Right renal cortex interstitium (tissue), 3 donors: ENCODE measurements around the gene MRPL48. TPM values are rescaled to one million over a fixed set of nuclear protein-coding genes. Genes with fewer than 3 reads are reported as not detected.
"Not testable (repeated sequence)": the region's sequence is repeated elsewhere in the genome, so short reads cannot be mapped to it uniquely, and the experiment has no call there.

ENCODE experiments used
- DNase-seq, 3 donors: peaks; one replicate each; pipeline ENCODE4 v3.0.0-alpha.2; 2013; ENCODE audit warnings: low read depth in 3 of 3, low spot score in 2 of 3
- polyA plus RNA-seq, 3 donors: library from polyadenylated mRNA; unstranded; fragments of 120-200 nt; gene quantifications; one replicate each; pipeline ENCODE4 v1.2.1, GENCODE V29; 2013; ENCODE audit not compliant: insufficient read length in 3 of 3

Gene MRPL48
- polyA plus RNA-seq, 3 donors = 73.3 to 75.1 (median 74.2) TPM

DNA sequence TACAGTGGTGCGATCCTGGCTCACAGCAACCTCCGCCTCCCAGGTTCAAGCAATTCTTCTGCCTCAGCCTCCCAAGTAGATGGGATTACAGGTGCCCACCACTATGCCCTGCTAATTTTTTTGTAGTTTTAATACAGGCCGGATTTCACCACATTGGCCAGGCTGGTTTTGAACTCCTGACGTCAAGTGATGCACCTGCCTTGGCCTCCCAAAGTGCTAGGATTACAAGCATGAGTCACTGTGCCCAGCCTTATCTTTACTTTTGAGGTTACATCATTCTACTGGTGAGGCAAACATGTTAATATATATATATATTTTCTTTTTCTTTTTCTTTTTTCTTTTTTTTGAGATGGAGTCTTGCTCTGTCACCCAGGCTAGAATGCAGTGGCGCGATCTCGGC, 16.9 kb upstream of the MRPL48 start:
- not testable (repeated sequence) for DNase-seq

DNA sequence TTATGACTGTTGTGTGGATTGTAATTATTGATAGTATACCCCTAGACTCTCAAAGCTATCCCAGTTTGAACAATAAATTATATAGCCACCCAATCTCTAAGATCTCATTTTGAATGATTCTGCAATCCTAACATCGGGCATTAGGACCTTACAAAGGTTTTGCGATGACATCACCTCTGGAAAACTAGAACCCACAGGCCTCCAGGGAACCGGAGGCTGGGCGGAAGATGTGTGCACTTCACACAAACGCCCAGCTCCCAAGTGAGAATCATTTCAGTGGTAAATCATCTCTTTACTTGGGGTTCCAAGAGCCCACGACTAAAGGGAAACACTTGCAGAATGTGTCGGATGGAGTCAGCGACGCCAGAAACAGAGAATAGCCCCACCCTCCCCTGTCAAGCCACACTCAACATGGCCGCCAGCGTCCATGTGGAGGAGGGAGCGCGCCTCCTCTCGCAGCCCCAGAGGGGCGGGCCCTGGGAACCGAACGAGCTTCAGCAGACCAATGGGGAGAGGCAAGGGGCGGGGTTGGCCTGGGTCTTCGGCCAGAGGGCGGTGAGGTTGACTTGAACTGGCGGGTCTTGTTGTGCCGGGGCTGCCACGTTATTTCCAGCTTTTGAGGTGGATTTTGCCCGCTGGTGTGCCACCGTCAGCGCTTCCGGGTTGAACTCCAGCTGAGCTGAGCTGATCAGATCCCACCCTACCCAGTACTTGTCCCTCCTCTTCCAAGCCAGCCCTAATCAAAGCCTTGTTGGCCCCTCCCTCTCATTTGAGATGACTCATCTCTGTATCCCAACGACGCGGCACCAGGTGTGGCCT, 8.4 kb upstream of the MRPL48 start:
- DNase-seq = peak; percentile 96 to 98 (median 96)

DNA sequence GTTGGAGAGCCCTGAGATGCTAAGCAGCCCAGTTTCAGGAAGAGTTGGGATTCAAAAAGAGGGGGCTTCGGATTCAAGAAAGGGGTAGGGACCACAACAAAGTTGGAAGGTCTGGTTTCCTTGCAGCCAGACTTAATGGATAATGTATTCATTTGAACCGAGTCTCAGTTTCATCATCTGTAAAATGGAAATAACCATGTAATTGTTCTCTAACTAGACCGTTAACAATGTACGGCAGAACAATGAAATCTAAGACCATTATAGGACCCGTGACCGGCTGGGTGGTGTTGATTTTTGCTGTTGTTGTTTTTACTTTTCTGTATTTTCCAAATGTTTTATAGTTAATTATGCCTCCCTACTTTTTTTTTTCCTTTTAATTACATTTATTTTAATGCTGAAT, 6.4 kb upstream of the MRPL48 start:
- DNase-seq = no peak

DNA sequence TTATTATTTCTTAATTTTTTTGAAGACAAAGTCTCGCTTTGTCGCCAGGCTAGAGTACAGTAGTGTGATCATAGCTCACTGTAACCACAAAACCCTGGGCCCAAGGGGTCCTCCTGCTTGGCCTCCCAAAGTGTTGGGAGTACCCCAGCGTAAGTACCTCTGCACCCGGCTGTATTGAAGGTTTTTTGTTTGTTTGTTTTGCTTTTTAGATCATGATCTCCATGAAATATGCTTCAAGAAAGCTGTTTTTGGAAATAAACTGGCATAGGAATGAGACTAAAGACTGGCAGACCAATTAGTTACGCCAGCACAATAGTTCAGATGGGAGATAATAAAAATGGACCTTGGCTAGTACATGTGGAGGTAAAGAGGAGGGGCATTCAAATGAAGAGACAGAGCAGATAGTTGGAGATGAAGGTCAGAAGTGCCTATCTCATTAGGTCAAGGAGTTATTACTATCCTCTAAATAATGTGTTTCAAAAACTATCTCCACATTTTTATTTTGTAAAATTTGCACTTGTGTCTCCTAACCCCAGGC, 4.1 kb upstream of the MRPL48 start:
- no peak for DNase-seq

DNA sequence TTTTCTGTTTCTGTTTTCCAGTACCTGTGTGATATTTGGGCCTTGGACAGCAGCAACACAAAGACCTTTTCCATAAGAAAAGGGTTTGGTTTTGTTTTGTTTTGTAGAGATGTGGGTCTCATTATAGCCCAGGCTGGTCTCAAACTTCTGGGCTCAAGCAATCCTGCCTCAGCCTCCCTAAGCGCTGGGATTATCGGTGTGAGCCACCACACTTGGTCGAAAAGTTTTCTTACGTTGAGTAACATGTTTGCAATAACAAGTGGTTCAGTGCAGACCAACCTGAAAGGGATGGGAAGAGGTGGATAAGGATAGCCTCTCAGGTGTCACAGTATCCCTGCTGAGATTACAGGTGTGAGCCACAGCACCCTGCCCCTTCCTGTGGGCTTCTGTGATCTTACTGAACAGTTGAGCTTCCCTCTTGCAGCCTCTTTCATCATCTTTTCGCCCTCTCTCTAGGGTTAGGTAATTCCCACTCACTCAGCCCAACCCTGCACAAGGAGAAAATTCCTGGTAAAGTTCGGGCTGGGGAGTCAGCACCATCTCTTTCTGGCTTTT, 3.5 kb upstream of the MRPL48 start:
- no peak for DNase-seq

DNA sequence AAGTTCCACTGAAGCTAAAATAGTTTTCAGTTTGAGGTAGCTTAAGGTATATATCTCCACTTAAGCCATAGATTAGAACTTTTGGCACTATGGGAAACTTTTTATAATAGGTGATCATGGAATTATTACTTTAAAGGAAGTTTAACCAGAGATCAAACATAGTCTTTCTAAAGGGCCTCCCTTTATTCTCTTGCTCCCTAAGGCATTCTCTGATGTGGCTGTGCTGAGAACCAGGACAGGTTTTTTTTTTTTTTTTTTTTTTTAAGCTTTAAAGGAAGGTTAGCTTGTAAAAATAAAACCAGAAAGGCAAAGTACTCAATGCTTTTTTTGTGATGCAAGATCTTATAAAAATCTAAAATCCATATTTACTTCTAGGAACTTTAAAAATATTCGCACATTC, 2.9 kb upstream of the MRPL48 start:
- no peak for DNase-seq

DNA sequence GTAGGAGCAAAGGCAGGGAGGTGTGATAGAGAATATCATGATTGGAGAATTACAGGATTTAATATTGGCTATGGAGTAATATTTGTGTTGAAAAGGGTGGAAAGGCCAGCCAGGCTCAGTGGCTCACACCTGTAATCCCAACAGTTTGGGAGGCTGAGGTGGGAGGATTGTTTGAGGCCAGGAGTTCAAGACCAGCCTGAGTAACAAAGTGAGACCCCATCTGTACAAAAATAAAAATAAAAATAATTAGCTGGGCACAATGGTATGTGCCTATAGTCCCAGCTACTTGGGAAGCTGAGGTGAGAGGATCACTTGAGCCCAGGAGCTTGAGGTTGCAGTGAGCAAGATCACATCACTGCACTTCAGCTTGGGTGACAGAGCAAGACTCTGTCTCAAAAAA, 2.2 kb upstream of the MRPL48 start:
- not testable (repeated sequence) for DNase-seq

DNA sequence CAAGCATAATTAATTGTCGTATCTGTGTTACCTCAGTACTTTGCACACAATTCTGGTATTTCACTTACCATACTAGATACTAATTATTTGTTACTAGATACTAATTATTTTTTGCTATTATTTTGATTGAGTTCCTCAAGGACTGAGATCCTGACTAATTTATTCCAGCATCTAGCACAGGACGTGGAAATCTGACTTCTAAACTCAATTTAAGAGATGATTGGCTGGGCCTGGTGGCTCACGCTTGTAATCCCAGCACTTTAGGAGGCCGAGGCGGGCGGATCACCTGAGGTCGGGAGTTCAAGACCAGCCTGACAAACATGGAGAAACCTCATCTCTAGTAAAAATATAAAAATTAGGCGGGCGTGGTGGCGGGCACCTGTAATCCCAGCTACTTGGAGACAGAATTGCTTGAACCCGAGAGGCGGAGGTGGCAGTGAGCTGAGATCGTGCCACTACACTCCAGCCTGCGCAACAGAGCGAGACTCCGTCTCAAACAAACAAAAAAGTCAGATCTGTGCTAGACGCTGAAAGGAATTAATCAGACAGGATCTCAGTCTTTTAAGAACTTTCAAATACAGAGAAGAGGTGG, 527 bp upstream of the MRPL48 start:
- no peak for DNase-seq

DNA sequence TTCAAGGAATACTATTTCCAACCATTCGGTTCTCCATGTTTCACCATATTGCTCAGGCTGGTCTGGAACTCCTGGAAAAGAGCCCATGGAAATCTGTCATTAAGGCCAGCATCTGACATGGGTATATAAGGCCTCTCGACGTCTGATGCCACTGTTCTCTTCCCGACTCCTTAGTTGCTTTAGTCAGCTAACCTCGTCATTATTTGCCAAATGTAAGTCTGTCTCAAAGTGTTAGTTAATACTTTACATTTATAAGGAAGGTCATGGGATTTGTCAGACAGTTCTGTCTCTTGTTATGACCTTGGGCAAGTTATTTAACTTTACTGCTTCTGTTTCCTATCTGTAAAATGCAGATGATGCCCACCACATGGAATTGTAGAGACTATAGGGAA, 1.6 kb downstream of the MRPL48 start:
- DNase-seq = no peak

DNA sequence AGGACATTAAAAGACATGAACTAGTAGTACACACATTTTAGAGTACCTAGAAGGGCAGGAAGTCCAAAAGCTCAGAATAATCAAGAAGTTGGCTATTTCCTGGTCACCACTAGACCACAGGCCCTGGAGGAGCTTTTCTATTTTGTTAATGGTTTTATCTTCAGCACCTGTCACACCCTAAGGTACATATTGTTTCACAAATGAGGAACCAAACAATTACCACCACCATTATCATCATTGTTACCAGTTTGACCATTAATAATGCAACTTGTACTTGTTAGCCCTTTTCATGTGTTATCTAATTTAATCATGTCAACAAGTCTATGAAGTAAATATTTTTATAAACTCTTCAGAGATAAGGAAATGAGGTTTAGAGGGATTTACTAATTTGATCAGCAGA, 4.9 kb downstream of the MRPL48 start:
- no peak for DNase-seq

DNA sequence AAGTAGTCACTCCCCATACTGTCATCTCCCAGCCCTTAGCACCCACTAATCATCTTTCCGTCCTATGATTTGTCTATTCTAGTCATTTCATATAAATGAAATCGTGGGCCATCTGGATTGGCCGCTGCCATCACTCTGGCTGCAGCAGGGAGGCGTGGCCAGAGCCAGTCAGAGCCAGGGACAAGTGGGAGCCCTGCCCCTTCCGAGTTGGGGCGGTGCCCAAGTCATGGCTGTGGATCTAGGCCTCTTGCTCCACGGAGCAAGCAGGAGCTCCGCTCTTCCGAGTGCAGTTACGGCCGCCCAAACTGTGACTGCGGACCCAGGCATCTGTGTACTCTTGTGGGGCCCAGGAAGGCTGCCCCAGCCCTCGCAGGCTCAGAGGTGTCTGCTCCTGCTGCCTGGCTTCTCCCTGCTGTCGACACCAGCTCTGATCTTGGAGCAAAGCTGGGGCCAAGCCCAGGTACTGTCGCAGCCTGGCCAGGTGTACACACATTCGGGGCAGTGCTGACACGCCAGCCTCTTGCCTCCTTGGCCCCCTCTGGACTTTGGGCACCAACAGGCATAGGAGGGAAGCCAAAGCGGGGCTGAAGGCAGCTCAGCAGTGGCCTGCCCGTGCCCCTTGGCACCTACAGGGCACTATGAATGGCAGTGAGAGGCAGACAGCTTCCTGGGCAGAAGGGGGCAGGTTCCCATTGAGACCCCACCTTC, 8.4 kb downstream of the MRPL48 start:
- no peak for DNase-seq

DNA sequence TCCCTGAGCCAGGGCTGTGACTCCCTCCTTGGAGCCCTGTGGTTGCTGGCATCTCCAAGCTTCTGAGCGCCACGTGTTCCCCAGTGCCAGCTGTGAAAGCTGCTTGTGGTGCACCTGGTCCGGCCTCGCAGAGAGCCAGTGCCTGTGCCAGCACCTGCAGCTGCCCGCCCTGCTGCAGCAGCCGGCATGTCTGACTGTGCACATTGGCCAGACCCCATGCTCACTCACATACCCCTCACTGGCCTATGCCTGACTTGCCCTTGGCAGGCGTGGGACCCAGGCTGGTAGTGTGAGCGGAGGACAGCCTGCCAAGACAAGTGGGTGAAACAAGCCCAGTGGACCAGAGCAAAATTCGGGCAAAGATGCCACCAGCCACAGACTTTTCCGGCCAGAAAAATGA, 9.8 kb downstream of the MRPL48 start:
- DNase-seq = no peak

DNA sequence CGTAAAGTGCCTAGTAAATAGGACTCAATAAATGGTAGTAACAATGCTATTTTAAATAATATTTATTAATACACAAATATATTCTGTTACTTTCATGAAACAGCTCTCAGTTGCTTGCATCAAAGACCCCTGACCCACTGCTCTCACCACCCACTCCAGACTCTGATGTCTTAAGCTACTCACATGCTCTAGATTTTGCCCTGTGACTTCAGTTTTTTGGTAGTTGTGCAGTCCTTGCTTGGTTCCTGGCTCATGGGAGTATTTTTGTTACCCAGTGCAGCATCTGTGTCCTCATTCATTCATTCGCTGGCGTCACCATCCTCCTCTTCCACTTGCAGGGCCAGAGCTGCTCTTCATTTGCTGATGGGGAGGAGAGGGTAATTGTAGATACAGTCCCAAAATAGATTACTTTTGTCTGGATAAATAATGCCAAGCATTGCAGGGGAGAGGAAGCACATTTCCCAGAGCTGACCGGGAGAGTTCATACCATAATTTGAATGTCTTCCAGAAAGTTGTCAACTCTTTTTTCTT, 12.7 kb downstream of the MRPL48 start:
- DNase-seq = no peak

DNA sequence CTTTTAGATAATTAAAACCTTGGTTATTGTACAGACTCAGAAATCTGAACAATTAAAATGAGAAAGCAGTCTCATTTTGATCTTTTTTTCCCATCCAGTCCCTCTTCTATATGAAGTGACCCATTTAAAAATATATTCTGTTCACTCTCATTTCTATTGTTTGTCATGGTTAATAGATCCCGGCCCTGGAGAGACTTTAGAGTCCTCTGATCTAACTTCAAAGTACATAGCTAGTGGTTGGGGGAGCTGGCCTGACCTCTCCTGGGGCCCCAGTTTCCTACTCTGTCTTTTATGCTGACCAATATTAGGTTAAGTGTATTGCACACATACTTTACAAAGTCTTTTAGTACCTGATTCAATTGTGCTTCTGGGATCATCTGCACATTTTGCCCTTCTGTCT, 13.5 kb downstream of the MRPL48 start:
- no peak for DNase-seq

DNA sequence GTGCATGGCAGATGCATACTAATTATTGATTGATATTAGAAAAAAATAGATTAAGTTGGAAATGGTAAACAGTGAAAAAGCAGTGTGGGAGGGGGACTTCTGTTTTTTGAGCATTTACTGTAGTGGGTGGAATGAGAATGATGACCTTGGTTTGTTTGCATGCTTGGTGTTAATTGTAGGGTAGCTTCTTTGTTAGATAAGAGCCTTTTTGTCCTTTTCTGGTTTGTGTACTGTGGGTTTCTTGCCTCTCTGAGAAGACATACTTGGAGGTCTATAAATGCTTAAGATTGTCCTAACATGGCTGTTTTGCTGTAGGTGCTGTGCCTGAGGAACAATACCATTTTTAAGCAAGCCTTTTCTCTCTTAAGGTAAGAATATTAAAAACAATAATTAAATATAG, 17.0 kb downstream of the MRPL48 start:
- DNase-seq = no peak

DNA sequence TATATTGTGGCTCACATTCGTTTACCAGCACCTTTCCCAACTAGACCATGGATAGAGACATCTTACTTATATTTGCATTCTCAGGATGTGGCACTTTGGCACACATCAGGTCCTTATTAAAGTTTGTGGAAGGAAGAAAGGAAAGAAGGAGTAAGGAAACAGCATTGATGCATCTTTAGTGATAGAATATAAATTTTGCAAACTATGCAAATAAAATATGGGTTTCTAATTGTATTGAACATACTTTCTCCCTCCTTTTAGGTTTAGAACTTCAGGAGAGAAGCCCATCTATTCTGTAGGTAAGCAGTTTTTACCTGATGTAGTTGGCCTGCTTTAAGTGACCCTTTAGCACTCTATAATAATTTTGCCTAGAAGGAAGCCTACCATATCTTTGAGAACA, 20.4 kb downstream of the MRPL48 start:
- no peak for DNase-seq

DNA sequence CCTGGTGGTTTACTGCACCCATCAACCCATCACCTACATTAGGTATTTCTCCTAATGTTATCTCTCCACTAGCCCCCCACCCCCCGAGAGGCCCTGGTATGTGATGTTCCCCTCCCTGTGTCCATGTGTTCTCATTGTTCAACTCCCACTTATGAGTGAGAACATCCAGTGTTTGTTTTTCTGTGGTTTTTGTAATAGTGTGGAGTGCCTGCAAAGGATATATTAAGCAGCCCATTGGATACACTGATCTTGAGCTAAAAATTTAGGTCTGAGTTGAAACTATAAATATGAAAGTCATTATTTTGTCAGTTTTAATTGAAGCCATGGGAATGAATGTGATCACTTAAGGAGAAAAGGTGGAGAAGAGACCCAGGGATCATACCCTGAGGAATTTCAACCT, 23.0 kb downstream of the MRPL48 start:
- no peak for DNase-seq

DNA sequence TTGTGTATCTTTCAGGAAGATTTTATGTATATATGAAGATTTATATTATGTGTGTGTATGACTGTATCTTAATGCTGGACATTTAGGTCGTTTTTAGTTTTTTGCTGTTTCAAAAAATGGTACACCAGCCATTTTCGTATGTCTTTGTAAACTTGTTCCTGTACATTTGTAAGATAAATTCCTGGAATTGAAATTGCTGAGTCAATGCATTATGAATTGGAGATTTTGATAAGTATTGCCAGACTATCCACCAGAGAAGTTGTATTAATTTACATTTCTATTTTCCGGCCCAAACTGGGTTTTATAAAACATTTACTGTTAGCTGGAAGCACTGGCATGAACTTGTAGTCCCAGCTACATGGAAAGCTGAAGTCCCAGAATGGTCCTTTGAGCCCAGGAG, 24.6 kb downstream of the MRPL48 start:
- DNase-seq = no peak

DNA sequence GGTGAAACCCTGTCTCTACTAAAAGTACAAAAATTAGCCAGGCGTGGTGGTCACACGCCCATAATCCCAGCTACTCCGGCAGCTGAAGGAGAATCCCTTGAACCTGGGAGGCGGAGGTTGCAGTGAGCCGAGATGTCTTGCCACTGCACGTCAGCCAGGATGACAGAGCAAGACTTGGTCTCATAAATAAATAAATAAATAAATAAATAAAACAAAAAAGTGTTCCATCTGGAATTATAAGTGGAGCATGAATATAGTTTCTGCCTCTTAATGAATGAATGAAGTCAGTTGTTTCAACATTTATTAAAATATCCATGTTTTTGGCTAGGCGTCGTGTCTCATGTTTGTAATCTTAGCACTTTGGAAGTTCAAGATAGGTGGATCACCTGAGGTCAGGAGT, 27.1 kb downstream of the MRPL48 start:
- DNase-seq = no peak

DNA sequence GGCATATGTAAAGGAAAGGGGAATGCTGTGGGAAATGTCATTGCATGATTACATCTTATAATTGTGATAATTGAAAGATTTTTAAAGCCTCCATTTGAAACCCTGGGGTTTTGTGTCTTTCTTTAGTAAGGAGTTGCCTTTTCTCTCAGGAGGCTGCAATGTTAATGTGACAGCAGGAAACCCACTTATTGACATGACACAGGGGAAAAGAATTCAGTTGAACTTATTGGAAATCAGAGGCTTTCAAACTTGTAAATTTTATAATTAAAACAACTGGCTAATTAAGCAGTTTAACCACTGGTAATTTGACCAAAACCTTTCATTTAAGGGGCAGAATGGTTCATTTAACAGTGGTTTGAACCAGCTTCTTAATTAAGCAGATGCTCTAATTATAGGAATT, 31.2 kb downstream of the MRPL48 start:
- no peak for DNase-seq

DNA sequence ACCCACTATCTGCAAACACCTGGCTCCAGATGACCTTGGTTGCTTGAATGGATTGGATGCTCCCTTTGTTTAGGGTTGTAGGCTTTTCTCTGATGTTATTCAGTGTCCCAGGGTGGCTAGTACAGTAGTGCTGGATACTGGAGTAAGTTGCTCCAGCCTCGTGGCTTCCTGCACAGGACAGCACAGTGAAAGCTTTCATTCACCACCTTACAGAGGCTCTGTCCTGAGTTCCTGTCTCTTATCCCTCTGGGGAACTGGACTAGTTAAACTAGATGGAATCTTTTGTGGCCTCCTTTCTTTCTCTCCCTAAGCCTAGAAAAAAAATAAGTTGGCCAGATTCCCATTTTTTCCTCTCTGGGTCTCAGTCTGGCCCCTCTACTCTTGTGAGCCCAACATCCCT, 42.6 kb downstream of the MRPL48 start:
- no peak for DNase-seq
